Stimulated activated CD8-positive, alpha-beta memory T cell treated with anti-CD3 and anti-CD28 coated beads, Interleukin-12 subunit alpha, Interleukin-12 subunit beta, amount 100 ng/mL, for 4 hours (primary cell): Measurements from ENCODE around the gene KIAA0753.
A peak's percentile ranks its signal among the peaks of the same experiment; 100 is the strongest.
"Not testable (repeated sequence)": the region's sequence is repeated elsewhere in the genome, so short reads cannot be mapped to it uniquely, and the experiment has no call there.

Experiments
- DNase-seq: peaks from one replicate; pipeline ENCODE4 v3.0.0-alpha.2; 2020; ENCODE audit warnings: low read depth

KIAA0753 gene

GRCh38 chr17:6668727-6669425, 28.4 kb upstream of the KIAA0753 start:
- no peak for DNase-seq

GRCh38 chr17:6668219-6668618, 27.7 kb upstream of the KIAA0753 start:
- DNase-seq: no peak

GRCh38 chr17:6667516-6667915, 27.0 kb upstream of the KIAA0753 start:
- no peak for DNase-seq

DNA sequence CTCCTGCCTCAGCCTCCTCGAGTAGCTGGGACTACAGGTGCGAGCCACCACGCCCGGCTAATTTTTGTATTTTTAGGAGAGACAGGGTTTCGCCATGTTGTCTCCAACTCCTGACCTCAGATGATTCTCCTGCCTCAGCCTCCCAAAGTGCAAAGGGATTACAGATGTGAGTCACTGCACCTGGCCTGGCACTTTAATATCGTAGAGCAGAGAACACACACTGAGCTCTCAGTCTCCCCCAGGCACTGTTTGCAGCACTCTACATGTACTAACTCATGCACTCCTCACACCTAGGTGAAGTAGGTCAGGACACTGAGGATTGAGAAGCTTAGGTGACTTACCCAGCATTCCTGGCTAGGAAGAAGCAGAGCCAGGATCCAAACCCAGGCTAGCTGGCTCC, 26.0 kb upstream of the KIAA0753 start:
- no peak for DNase-seq

DNA sequence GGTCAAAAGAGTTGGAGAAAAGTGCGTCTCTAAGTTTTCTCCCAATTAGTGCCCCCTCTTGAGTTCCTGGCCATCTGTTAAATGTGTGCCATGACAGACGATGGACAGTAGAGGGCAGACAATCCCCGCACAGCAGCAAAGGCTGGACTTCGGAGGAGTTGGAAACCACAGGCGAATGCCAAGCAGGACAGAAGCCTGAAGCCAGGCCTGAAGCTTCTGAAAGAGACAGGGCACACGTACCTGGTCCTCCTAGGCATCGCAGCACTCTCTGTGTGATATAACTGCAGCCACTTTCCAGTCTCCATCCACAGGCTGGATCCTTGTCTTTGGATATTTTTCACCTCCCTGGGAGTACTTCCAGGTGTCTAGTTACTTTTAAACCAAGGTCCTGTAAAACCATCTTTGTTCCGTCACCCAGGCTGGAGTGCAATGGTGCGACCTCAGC, 25.6 kb upstream of the KIAA0753 start:
- DNase-seq: no peak

DNA sequence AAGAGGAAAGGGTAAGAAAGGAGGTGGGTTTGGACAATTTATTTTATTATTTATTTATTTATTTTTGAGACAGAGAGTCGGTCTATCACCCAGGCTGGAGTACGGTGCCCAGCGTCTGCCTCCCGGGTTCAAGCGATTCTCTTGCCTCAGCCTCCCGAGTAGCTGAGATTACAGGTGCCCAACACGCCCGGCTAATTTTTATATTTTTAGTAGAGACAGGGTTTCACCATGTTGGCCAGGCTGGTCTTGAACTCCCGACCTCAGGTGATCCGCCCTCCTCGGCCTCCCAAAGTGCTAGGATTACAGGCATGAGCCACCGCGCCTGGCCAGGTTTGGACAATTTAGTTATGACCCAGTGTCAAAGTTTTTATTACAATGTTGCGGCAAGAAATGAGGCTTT, 22.7 kb upstream of the KIAA0753 start:
- not testable (repeated sequence) for DNase-seq

- no peak for DNase-seq
These were observed 20.9 kb upstream of the KIAA0753 start for GRCh38 chr17:6661464-6661848.

DNA sequence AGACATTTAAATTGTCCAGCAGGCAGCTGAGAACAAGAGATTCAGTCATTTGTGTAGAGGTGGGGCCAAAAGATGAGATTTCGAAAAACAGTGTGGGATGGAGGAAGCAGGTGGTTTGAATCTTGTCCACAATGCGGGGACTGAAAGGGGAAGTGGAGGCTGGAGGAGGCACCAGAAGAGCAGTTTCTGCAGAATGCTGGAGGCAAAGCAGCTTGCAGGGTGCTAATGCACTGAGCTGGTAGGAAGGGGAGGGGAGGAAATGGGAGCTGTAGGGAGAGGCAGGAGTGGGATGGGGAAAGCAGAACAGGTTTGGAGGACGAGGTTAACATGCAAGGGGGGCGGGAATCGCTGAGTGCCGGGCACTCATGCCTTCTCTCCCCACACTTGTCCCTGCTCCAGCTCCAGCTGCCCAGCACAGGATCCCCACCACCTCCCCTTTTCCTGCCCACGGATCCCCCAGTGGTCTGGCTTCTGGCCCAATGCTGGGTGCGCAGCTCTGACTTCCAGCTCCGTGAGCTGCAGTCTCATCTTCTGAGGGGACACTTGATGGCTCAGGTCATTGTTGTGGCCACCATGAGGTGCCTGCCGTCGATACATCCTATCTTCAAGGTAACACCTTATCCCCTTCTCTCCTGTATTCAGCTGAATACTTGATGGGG, 20.4 kb upstream of the KIAA0753 start:
- no peak for DNase-seq

GRCh38 chr17:6660101-6660500, 19.6 kb upstream of the KIAA0753 start:
- DNase-seq: no peak

DNA sequence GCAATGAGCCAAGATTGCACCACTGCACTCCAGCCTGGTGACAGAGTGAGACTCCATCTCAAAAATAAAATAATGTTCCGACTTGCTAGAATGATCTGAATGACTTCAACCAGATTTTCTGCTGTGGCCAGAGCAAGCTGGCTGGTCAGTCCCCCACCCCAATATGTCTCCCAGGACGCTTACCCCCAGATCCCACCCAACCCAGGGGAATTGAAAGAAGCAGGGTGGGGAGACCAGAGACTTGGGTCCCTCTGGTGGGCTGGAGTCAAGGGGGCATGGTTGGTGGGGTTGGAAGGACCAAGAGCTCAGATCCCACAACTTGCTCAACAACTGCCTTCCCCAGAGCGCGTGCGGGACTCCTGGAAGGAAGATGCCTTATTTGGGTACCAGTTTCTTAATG, 17.9 kb upstream of the KIAA0753 start:
- not testable (repeated sequence) for DNase-seq

DNA sequence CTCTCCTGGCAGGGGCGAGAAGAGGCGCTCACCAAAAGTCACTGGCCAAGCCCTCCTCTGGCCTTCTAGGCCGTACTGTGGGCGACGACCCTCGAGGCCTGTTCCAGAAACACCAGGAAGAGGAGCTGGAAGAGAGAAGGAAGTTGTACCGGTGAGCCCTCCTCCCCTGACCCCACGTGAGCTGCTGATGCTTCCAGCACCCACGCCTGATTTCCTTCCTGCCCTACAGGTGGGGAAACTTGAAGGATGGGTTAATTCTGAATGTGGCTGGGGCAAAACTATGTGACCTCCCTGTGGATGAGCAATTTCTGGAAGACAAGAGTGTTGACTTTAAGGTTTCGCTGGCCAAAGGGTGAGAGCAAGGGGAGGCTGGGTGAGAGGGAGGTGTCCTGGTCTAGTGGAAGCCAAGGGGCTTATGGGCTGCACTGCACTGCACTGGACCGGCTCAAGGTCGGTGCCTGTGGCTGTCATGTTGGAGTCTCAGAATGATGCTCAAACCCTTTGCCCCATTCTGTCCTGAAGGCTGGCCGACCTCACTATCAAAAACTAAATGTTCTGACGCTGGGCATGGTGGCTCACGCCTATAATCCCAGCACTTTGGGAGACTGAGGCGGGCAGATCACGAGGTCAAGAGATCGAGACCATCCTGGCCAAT, 17.2 kb upstream of the KIAA0753 start:
- no peak for DNase-seq

DNA sequence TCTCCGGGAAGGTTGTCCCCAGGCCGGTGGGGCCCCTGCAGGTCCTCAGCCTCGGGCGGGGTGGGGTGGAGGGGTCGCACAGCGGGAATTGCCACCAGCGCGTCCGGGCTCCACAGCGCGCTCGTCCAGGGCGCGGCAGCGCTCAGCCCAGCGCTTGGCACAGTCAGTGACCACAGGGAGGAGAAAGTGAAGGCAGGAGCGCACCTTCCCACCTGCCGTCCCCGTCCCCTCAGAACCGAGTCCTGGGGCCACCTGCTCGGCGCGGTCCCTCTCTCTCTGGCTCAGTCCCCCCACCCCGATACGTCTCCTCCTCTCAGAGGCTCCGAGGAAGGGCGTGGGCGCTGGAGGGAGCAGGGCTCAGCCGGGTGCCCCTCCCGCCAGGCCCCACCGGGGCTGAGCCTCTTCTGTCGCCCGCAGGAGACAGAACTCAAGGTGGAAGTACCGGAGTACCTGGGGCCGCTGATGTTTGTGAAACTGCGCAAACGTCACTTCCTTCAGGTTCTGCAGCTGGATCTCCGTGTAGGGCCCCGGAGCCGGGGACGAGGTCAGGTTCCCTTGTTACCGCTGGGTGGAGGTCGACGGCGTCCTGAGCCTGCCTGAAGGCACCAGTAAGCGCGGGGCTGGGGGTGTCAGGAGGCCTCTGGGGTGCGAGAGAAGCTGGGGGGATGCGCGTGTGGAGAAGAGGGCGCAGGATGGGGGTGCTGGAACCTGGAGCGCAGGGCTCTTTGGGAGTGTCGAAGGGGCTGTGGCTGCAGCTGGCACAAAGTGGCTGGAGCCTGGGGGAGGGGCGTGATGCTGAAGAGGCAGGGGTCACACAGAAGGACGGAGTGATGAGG, 16.5 kb upstream of the KIAA0753 start:
- DNase-seq: not testable (repeated sequence)

GRCh38 chr17:6655732-6656361, 15.3 kb upstream of the KIAA0753 start:
- DNase-seq: not testable (repeated sequence)

DNA sequence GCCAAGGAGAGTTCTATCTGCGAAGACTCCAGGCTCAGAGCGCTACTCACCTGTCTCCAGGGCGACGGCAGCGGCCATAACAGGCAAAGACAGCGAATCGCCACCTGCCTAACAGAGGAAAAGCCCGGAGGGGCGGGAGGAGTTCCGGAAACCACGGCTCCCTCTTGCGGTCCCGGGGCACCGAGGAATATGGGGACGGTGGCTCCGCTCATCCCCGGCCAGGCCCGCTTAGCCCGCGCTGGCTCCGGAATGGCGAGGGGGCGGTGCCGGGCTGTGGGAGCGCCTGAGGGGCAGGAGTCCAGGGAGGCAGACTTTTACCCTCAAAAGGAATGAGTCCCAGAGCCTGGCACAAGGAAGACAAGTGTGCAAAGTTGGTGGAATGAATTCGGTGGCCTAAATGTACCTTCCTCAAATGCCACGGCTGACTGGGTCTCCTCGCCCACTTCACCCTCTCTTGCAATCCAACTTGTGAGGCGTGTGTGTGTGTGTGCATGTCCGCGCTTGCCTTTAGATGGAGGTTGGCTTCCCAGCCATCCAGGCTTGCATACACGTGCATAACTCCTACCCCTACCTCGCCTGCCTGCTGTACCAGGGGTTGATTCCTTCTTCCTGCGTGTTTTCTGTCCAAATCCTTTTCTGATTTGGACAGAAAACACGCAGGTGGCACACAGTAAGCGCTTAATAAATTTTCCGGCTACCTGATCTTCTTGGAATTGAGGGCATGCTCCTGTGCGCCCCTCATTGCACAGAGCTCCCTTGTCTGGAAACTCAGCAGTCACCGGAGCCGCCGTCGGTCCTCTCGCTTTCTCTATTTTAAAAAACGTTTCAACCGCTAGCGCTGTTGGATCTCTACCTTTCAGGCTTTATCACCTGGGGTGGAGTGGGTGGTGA, 14.6 kb upstream of the KIAA0753 start:
- DNase-seq: no peak

DNA sequence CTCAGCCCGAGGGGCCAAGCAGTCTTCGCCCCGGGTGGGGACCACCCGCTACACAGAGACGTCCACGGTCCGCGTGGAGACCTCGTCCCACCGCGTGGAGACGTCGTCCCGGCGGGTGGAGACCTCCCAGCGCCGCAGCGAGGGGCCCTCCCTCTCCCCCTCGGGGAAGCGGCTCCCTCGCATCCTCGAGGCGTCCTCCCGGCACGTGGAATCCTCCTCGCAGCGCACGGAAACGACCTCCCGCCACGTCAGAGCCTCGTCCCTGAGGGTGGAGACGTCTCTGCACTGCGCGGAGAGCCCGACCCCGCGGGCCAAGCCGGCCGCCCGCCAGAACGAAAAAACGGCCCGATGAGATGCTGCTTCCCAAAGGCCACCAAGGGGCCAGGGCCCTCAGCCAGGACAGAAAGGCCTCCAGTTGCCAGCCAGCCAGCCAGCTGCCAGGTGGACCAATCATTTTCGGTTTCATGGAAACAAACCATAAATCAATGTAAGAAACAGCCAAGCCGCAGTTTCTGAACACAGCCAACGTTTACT, 11.5 kb upstream of the KIAA0753 start:
- DNase-seq: no peak

GRCh38 chr17:6651354-6651918, 10.9 kb upstream of the KIAA0753 start, which contains the start of the genes C17orf100 and MED31:
Gene C17orf100 (plus strand): TSS chr17:6651762. CDS start chr17:6651914, 152 bp downstream.
Gene MED31 (minus strand): TSS chr17:6651605. CDS start chr17:6651528, 77 bp downstream.
- DNase-seq: peak; percentile 90

DNA sequence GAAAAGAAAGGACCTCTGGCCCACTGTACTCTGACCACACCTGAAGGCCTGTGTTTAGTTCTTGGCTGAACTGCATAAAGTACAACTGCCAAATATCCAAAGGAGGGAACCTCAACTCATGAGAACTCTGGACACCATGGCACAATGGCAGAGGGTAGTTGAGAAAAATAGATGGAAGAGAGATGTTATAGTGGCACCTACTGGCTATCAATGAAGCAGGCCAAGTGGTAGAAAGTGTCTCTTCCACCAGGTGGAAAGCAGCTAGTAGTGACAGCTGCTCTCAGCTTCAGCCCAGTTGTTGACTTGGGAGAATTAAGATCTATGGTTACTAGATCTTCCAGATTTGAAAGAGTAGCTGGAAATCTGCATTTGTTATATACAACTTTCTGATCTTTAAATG, 7.7 kb upstream of the KIAA0753 start:
- DNase-seq: no peak

DNA sequence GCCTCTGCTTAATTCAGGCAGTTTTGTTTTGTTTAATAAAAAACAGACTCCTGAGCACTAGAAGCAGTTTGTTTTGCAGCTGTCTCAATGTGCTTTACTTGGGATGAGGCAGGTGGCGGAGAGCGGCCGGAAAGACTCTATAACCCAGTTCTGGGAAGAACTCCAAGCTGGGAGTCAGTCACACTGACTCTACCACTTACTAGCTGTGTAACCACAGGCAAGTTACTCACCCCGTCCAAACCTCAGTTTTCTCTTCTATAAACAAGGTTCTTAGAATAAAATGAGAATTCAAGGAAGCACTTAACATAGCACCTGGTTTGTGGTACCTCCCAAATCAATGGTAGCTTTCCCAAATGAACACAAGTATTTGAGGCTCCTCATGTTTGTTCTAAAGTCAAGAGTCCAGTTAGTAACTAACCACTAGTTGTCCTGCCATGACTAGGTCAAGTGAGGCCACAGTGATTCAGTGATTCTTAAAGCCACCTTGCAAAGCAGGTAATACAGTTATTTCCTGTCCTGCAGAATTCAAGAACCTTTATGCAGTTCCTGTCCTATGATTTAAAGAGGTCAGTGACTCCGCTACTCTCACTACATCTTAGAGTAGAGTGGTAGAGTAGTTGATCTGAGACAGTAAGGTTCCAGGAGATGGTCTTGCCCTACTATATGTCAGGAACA, 3.1 kb upstream of the KIAA0753 start:
- DNase-seq: no peak

DNA sequence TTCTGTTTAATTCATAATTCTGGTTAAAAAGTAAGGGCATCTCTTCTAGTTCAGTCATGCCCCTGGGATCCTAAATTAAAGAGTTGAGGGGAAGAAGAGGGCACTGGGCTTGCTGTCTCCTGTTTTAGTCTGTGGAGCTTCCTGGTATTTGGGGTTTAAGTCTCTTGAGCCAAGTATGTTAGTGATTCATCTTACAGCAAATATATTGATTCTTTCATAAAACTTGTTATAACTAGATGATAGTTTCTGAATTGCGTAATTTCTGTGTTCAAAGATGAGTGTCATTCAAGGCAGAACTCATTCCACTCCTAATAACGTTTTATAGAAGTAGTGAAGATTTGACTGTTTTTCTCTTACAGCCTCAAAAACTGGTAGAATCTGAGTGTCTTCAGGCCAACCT, 2.1 kb upstream of the KIAA0753 start:
- no peak for DNase-seq
